Colonic mucosa (tissue), 4 donors: ENCODE measurements around the gene TRPV4. TPM values are rescaled to one million over a fixed set of nuclear protein-coding genes. Genes with fewer than 3 reads are reported as not detected.
"Not testable (repeated sequence)": the region's sequence is repeated elsewhere in the genome, so short reads cannot be mapped to it uniquely, and the experiment has no call there.

Experiments
- DNase-seq: peaks from one replicate; pipeline ENCODE4 v3.0.0-alpha.2; 2020
- H3K27ac ChIP-seq: fragments of 200-600 bp; one replicate; pipeline ENCODE4 v1.8.0; 2021
- H3K27me3 ChIP-seq: fragments of 200-600 bp; one replicate; pipeline ENCODE4 v1.8.0; 2021
- H3K36me3 ChIP-seq: fragments of 200-600 bp; one replicate; pipeline ENCODE4 v1.8.0; 2021
- H3K4me1 ChIP-seq: fragments of 200-600 bp; one replicate; pipeline ENCODE4 v1.8.0; 2021; ENCODE audit warnings: mild to moderate bottlenecking
- H3K4me3 ChIP-seq: fragments of 200-600 bp; one replicate; pipeline ENCODE4 v1.8.0; 2021
- H3K9ac ChIP-seq, 2 donors: one replicate each; pipeline ENCODE4 v1.7.0; 2013; ENCODE audit warnings: control low read depth in 2 of 2, low read depth in 2 of 2, low read length in 2 of 2
- H3K9me3 ChIP-seq: fragments of 200-600 bp; one replicate; pipeline ENCODE4 v1.8.0; 2021
- intact Hi-C: fragments of 100-400 bp; cut with DNase I; formaldehyde crosslinking; loops from one replicate; pipeline ENCODE4 v1.14.1; 2022
- total RNA-seq, 2 donors: library from RNA; stranded (reverse); fragmentation: NEBNext Ultra II Directional in 1 of 2; extraction: Animal tissue kit (Norgen Biotek cat#: 25700) in 1 of 2; gene quantifications; one replicate each; pipeline ENCODE4 v1.2.1, GENCODE V29; 2021
- TF ChIP-seq, protein P1 (sequence below): fragments of 200-600 bp; IDR thresholded peaks from one replicate; pipeline ENCODE4 v1.8.0; 2022; ENCODE audit warnings: antibody characterized with exemption, mild to moderate bottlenecking
- donor health status: healthy.
- donor health status: DM: no; HTN: no; CAD: no.
- donor health status: DM: no; HTN: no; CAD: no.

Gene TRPV4
- total RNA-seq, 2 donors from 2014 or later = 0.10 to 0.32 TPM

DNA sequence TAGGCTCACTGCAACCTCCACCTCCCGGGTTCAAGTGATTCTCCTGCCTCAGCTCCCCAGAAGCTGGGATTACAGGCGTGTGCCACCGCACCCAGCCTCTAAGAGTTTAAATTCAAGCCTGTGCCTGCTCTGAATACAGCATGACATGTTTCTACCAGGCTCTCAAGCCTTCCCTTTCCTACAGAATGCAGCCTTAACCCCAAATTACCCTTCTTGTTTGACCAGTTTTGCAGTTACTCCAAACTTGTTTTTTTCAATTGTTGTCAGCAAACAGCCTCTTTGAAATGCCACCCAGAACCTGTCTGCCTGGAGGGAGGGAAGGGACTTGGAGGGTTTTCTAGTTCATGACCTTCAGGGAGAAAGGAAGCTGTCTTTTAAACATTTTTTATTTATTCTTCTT lies 31.7 kb upstream of the TRPV4 start:
- Histone ChIP-seq H3K27me3 (no peaks in the 10 kb centered on the region), H3K9ac (peak overlapping the region; percentile 47 to 62), H3K36me3 (no peaks in the 10 kb centered on the region), H3K9me3 (no peaks in the 10 kb centered on the region), H3K4me3 (no peak overlapping the region), H3K27ac (peak overlapping the region; percentile 86), H3K4me1 (peaks cover 17% of the 10 kb centered on the region)
- DNase-seq = no peak
- intact Hi-C loops = no loop called here
- TF ChIP-seq, protein P1, sequence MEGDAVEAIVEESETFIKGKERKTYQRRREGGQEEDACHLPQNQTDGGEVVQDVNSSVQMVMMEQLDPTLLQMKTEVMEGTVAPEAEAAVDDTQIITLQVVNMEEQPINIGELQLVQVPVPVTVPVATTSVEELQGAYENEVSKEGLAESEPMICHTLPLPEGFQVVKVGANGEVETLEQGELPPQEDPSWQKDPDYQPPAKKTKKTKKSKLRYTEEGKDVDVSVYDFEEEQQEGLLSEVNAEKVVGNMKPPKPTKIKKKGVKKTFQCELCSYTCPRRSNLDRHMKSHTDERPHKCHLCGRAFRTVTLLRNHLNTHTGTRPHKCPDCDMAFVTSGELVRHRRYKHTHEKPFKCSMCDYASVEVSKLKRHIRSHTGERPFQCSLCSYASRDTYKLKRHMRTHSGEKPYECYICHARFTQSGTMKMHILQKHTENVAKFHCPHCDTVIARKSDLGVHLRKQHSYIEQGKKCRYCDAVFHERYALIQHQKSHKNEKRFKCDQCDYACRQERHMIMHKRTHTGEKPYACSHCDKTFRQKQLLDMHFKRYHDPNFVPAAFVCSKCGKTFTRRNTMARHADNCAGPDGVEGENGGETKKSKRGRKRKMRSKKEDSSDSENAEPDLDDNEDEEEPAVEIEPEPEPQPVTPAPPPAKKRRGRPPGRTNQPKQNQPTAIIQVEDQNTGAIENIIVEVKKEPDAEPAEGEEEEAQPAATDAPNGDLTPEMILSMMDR = no peak

- Histone ChIP-seq H3K9me3 (no peaks in the 10 kb centered on the region), H3K36me3 (no peaks in the 10 kb centered on the region), H3K4me1 (peaks cover 17% of the 10 kb centered on the region), H3K27me3 (no peaks in the 10 kb centered on the region), H3K9ac (peak overlapping the region in 1 of 2 donors; percentile 36), H3K27ac (peak overlapping the region; percentile 86), H3K4me3 (no peak overlapping the region)
- TF ChIP-seq, protein P1 = no peak
- DNase-seq = peak; percentile 84
- intact Hi-C loops = no loop called here
These were observed 30.9 kb upstream of the TRPV4 start for GRCh38 chr12:109863847-109864712.

GRCh38 chr12:109862491-109862890 lies 29.3 kb upstream of the TRPV4 start:
- intact Hi-C loops, H3K9ac ChIP-seq, H3K9me3 ChIP-seq, H3K36me3 ChIP-seq, H3K4me3 ChIP-seq, DNase-seq, H3K27ac ChIP-seq, H3K27me3 ChIP-seq: not testable (repeated sequence)
- peaks cover 17% of the 10 kb centered on the region for H3K4me1 ChIP-seq

- H3K4me1 ChIP-seq = peaks cover 17% of the 10 kb centered on the region
- H3K9ac ChIP-seq = peak overlapping the region in 1 of 2 donors; percentile 13
- DNase-seq = peak; percentile 35
- H3K27me3 ChIP-seq = no peaks in the 10 kb centered on the region
- peaks cover 10% of the 10 kb centered on the region for H3K36me3 ChIP-seq
- intact Hi-C loops = no loop called here
- TF ChIP-seq, protein P1 = no peak
- H3K4me3 ChIP-seq = no peak overlapping the region
- H3K9me3 ChIP-seq = no peaks in the 10 kb centered on the region
- no peak overlapping the region for H3K27ac ChIP-seq
These were observed 28.6 kb upstream of the TRPV4 start for GRCh38 chr12:109861689-109862314.

- H3K9ac ChIP-seq = peak overlapping the region in 1 of 2 donors; percentile 48
- no peaks in the 10 kb centered on the region for H3K9me3 ChIP-seq
- intact Hi-C loops = no loop called here
- H3K4me1 ChIP-seq = peaks cover 15% of the 10 kb centered on the region
- H3K27ac ChIP-seq = no peak overlapping the region
- TF ChIP-seq, protein P1 = no peak
- H3K4me3 ChIP-seq = no peak overlapping the region
- peaks cover 13% of the 10 kb centered on the region for H3K36me3 ChIP-seq
- H3K27me3 ChIP-seq = no peaks in the 10 kb centered on the region
- no peak for DNase-seq
These were observed 27.8 kb upstream of the TRPV4 start for GRCh38 chr12:109860977-109861376.

DNA sequence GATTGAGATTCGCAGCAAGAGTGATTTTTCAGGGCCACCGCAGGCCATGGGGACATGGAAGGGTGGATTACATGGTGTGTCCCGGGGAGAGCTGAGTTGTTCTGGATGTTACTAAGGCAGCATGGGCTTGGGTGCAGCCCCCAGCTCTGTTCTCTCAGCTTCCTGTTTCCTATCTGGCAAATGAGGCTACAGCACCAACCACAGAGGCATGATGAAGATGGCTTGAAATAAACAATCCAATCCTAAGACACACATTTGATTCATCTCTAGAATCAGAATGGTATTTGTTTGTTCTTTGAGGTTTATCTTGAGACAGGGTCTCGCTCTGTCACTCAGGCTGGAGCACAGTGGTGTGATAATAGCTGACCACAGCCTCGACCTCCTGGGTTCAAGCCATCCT lies 25.6 kb upstream of the TRPV4 start:
- DNase-seq = no peak
- TF ChIP-seq, protein P1 = no peak
- Histone ChIP-seq H3K27ac (no peak overlapping the region), H3K4me3 (no peak overlapping the region), H3K36me3 (peaks cover 20% of the 10 kb centered on the region), H3K9ac (no peak overlapping the region), H3K27me3 (no peaks in the 10 kb centered on the region), H3K9me3 (no peaks in the 10 kb centered on the region), H3K4me1 (peaks cover 2% of the 10 kb centered on the region)
- intact Hi-C loops = no loop called here
